Hepatocyte (in vitro differentiated cells): ENCODE data around the gene TTC38. TPM values are rescaled to one million over a fixed set of nuclear protein-coding genes. Genes with fewer than 3 reads are reported as not detected.

Experiments
- DNase-seq: peaks from one replicate; pipeline ENCODE4 v3.0.0-alpha.2; 2016; ENCODE audit warnings: low spot score
- H2AFZ ChIP-seq: fragments of 200-600 bp; sonication (generic); 2 replicates; pipeline ENCODE4 v1.6.0; 2016; ENCODE audit warnings: antibody characterized with exemption, mild to moderate bottlenecking
- H3K27ac ChIP-seq: fragments of 200-600 bp; sonication (generic); 2 replicates; pipeline ENCODE4 v1.5.1; 2016; ENCODE audit warnings: mild to moderate bottlenecking
- H3K27me3 ChIP-seq: fragments of 200-600 bp; sonication (generic); 2 replicates; pipeline ENCODE4 v1.6.1; 2016
- H3K36me3 ChIP-seq: fragments of 200-600 bp; sonication (generic); replicated peaks from 2 replicates; pipeline ENCODE4 v1.5.1; 2016; ENCODE audit warnings: low read depth; ENCODE audit not compliant: insufficient read depth
- H3K4me1 ChIP-seq: fragments of 200-600 bp; sonication (generic); 2 replicates; pipeline ENCODE4 v1.5.1; 2016; ENCODE audit warnings: mild to moderate bottlenecking, moderate library complexity; ENCODE audit not compliant: insufficient read depth
- H3K4me2 ChIP-seq: fragments of 200-600 bp; sonication (generic); 2 replicates; pipeline ENCODE4 v1.6.0; 2016
- H3K4me3 ChIP-seq: fragments of 200-600 bp; sonication (generic); 2 replicates; pipeline ENCODE4 v1.5.1; 2016; ENCODE audit warnings: mild to moderate bottlenecking
- H3K79me2 ChIP-seq: fragments of 200-600 bp; sonication (generic); 2 replicates; pipeline ENCODE4 v1.6.0; 2017; ENCODE audit warnings: mild to moderate bottlenecking
- H3K9me2 ChIP-seq: fragments of 200-600 bp; sonication (generic); replicated peaks from 2 replicates; pipeline ENCODE4 v1.6.0; 2017; ENCODE audit warnings: mild to moderate bottlenecking; ENCODE audit not compliant: insufficient read depth
- H3K9me3 ChIP-seq: fragments of 200-600 bp; sonication (generic); 2 replicates; pipeline ENCODE4 v1.5.1; 2016; ENCODE audit warnings: low read depth, mild to moderate bottlenecking
- H4K20me1 ChIP-seq: fragments of 200-600 bp; sonication (generic); 2 replicates; pipeline ENCODE4 v1.6.0; 2016; ENCODE audit warnings: mild to moderate bottlenecking; ENCODE audit not compliant: insufficient read depth, poor library complexity, severe bottlenecking
- CTCF ChIP-seq: fragments of 200-600 bp; sonication (generic); IDR thresholded peaks from 2 replicates; pipeline ENCODE4 v1.5.1; 2016; ENCODE audit warnings: antibody characterized with exemption, mild to moderate bottlenecking; ENCODE audit not compliant: poor library complexity
- EZH2 ChIP-seq: fragments of 200-600 bp; sonication (generic); IDR thresholded peaks from 2 replicates; pipeline ENCODE4 v1.6.1; 2016; ENCODE audit warnings: antibody characterized with exemption, mild to moderate bottlenecking, borderline replicate concordance
- EZH2phosphoT487 ChIP-seq: fragments of 200-600 bp; sonication (generic); IDR thresholded peaks from one replicate; pipeline ENCODE4 v1.6.1; 2018; ENCODE audit warnings: antibody characterized with exemption, mild to moderate bottlenecking, low read depth, moderate library complexity; ENCODE audit not compliant: unreplicated experiment, severe bottlenecking
- WGBS: methylation state at CpG from one replicate; pipeline ENCODE4 v1.1.6; 2016; ENCODE audit warnings: low lambda C conversion rate; ENCODE audit errors: missing lambda C conversion rate; 5-methylcytosine and 5-hydroxymethylcytosine counted together
- polyA plus RNA-seq: library from polyadenylated mRNA; unstranded; fragments of >200 nt; fragmentation: Nextera tagmentation; extraction: Ambion mirVana; gene quantifications from 2 replicates; pipeline ENCODE4 v1.2.1, GENCODE V29; 2016
- total RNA-seq: library from RNA; depleted of rRNA; stranded (reverse); fragments of >200 nt; gene quantifications from 2 replicates; pipeline ENCODE4 v1.2.3, GENCODE V29; 2014

The TTC38 gene
- total and polyA plus RNA-seq, 2 experiments from 2014 or later, result 48.3 to 85.8 TPM

- no peak overlapping the region for H2AFZ ChIP-seq
- 93% methylated on average over 11 of the region's 11 CpGs for WGBS
- no peak overlapping the region for H3K4me3 ChIP-seq
- H4K20me1 ChIP-seq, result no peaks in the 10 kb centered on the region
- no peaks in the 10 kb centered on the region for H3K36me3 ChIP-seq
- TF ChIP-seq EZH2, result no peak
- TF ChIP-seq EZH2phosphoT487, result no peak
- DNase-seq, result no peak
- H3K4me1 ChIP-seq, result peaks cover 11% of the 10 kb centered on the region
- H3K27me3 ChIP-seq, result no peaks in the 10 kb centered on the region
- H3K9me3 ChIP-seq, result no peaks in the 10 kb centered on the region
- peak overlapping the region; percentile 81 for H3K4me2 ChIP-seq
- H3K79me2 ChIP-seq, result peaks cover 22% of the 10 kb centered on the region
- H3K9me2 ChIP-seq, result no peaks in the 10 kb centered on the region
- no peak overlapping the region for H3K27ac ChIP-seq
These were observed 1.8 kb downstream of the TTC38 start for GRCh38 chr22:46269564-46269963.

- H3K79me2 ChIP-seq, result peaks cover 22% of the 10 kb centered on the region
- WGBS, result 98% methylated on average over 8 of the region's 8 CpGs
- no peak overlapping the region for H3K27ac ChIP-seq
- no peaks in the 10 kb centered on the region for H4K20me1 ChIP-seq
- H3K36me3 ChIP-seq, result no peaks in the 10 kb centered on the region
- TF ChIP-seq EZH2, result no peak
- no peak for TF ChIP-seq CTCF
- no peak for TF ChIP-seq EZH2phosphoT487
- no peak for DNase-seq
- H2AFZ ChIP-seq, result no peak overlapping the region
- no peaks in the 10 kb centered on the region for H3K9me2 ChIP-seq
- H3K4me3 ChIP-seq, result no peak overlapping the region
- no peaks in the 10 kb centered on the region for H3K27me3 ChIP-seq
- H3K9me3 ChIP-seq, result no peaks in the 10 kb centered on the region
- no peak overlapping the region for H3K4me2 ChIP-seq
- peaks cover 7% of the 10 kb centered on the region for H3K4me1 ChIP-seq
These were observed 4.4 kb downstream of the TTC38 start for GRCh38 chr22:46272196-46272595.

GRCh38 chr22:46272762-46273431 lies 5.1 kb downstream of the TTC38 start:
- Histone ChIP-seq H4K20me1 (no peaks in the 10 kb centered on the region), H3K27me3 (no peaks in the 10 kb centered on the region), H3K36me3 (no peaks in the 10 kb centered on the region), H3K4me2 (no peak overlapping the region), H3K79me2 (peaks cover 22% of the 10 kb centered on the region), H3K9me3 (no peaks in the 10 kb centered on the region), H3K4me1 (peaks cover 7% of the 10 kb centered on the region), H3K9me2 (no peaks in the 10 kb centered on the region), H3K27ac (no peak overlapping the region), H2AFZ (no peak overlapping the region), H3K4me3 (no peak overlapping the region)
- DNase-seq, result no peak
- no peak for TF ChIP-seq EZH2
- TF ChIP-seq EZH2phosphoT487, result no peak
- TF ChIP-seq CTCF, result no peak
- WGBS, result 98% methylated on average over 12 of the region's 12 CpGs

GRCh38 chr22:46273432-46274148 lies 5.8 kb downstream of the TTC38 start:
- H3K9me3 ChIP-seq, result no peaks in the 10 kb centered on the region
- 96% methylated on average over 12 of the region's 12 CpGs for WGBS
- H3K36me3 ChIP-seq, result no peaks in the 10 kb centered on the region
- H3K9me2 ChIP-seq, result no peaks in the 10 kb centered on the region
- no peaks in the 10 kb centered on the region for H3K27me3 ChIP-seq
- peaks cover 7% of the 10 kb centered on the region for H3K4me1 ChIP-seq
- H2AFZ ChIP-seq, result no peak overlapping the region
- TF ChIP-seq EZH2phosphoT487 (no peak), EZH2 (no peak), CTCF (no peak)
- no peak overlapping the region for H3K27ac ChIP-seq
- H4K20me1 ChIP-seq, result no peaks in the 10 kb centered on the region
- H3K79me2 ChIP-seq, result peaks cover 15% of the 10 kb centered on the region
- DNase-seq, result no peak
- no peak overlapping the region for H3K4me3 ChIP-seq
- H3K4me2 ChIP-seq, result no peak overlapping the region
